Adrenal gland (tissue), 5 donors: Measurements from ENCODE around the gene WSCD2.

Experiments used
- POLR2A ChIP-seq, 2 donors: fragments of 450-650 bp; IDR thresholded peaks; one replicate each; pipeline ENCODE4 v1.6.1; 2017; ENCODE audit warnings: antibody characterized with exemption in 2 of 2, mild to moderate bottlenecking in 2 of 2, moderate library complexity in 1 of 2
- TF ChIP-seq, protein P1 (sequence below), 6 experiments: fragments of 450-650 bp in 4 of 6; fragments of 200-600 bp in 2 of 6; sonication (generic) in 1 of 6; IDR thresholded peaks; 1 replicate in 5 of 6; 2 replicates in 1 of 6; pipeline versions ENCODE4 v1.5.1 to v1.8.0; 2016 to 2021; ENCODE audit warnings: antibody characterized with exemption in 6 of 6, mild to moderate bottlenecking in 2 of 6, moderate library complexity in 1 of 6
- donor health status: DM: no; HTN: no; CAD: no.

DNA sequence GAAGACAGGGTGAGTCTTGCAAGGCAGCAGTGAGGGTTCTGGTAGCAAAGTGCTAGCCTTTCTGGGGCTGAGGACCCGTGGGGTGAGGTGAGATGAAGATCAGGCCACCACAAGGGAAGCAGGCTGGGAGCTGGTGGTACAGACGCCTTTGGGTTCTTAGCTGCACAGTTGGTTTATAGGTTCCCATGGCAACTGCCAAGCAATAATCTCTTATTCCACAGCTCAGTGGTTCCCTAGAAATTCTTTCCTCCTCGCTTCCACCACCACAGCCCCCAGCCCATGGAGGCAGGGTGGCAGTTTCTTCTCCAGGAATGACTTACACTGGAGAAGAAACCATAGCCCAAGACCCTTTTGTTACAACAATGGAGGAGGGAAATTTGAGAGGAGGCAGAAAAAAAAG is 127.9 kb downstream of the WSCD2 start:
- TF ChIP-seq, protein P1, sequence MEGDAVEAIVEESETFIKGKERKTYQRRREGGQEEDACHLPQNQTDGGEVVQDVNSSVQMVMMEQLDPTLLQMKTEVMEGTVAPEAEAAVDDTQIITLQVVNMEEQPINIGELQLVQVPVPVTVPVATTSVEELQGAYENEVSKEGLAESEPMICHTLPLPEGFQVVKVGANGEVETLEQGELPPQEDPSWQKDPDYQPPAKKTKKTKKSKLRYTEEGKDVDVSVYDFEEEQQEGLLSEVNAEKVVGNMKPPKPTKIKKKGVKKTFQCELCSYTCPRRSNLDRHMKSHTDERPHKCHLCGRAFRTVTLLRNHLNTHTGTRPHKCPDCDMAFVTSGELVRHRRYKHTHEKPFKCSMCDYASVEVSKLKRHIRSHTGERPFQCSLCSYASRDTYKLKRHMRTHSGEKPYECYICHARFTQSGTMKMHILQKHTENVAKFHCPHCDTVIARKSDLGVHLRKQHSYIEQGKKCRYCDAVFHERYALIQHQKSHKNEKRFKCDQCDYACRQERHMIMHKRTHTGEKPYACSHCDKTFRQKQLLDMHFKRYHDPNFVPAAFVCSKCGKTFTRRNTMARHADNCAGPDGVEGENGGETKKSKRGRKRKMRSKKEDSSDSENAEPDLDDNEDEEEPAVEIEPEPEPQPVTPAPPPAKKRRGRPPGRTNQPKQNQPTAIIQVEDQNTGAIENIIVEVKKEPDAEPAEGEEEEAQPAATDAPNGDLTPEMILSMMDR (IDR thresholded peaks at IDR 0.05): no peak
- no peak for TF ChIP-seq POLR2A (IDR thresholded peaks at IDR 0.05)
